K562 (cell line): ENCODE results near the gene HIVEP3. TPM values are rescaled to one million over a fixed set of nuclear protein-coding genes. Genes with fewer than 3 reads are reported as not detected.

Experiments
- ATAC-seq: fragments of 200-7000 bp; cut with Tn5 transposase; 3 replicates; pipeline ENCODE4 v1.9.1; 2020; ENCODE audit warnings: moderate library complexity
- BruUV-seq: library from RNA; stranded (reverse); fragments of 400-500 nt; replicated peaks from 2 replicates; lab custom pipeline; 2021; lab: Mats Ljungman, UMichigan
- CTCF ChIA-PET: fragments of 300-600 bp; formaldehyde crosslinking; extraction: SDS; loops from one replicate; lab custom pipeline; 2021; ENCODE audit warnings: low intra/inter-chr PET ratio; lab: Yijun Ruan, JAX
- POLR2A ChIA-PET: fragments of 300-600, 350-650 bp; sonication (Branson Sonifier 250); formaldehyde crosslinking; extraction: SDS; loops from one replicate; lab custom pipeline; 2021; ENCODE audit warnings: antibody characterized with exemption, inconsistent platforms; lab: Yijun Ruan, JAX
- DNase-seq, 4 experiments: peaks; one replicate each; pipeline versions ENCODE4 v3.0.0 to v3.0.0-alpha.2; 2011 to 2018; ENCODE audit warnings: low spot score in 3 of 4, mixed read lengths in 3 of 4; ENCODE audit errors: extremely low read depth in 1 of 4
- FAIRE-seq: peaks from 2 replicates; lab custom pipeline; 2011; peaks lifted over from hg19 to GRCh38; lab: Jason Lieb, UNC
- H2AFZ ChIP-seq: 2 replicates; pipeline ENCODE4 v1.6.0; 2011; ENCODE audit warnings: low read depth, low read length, control low read depth, inconsistent platforms
- H3K27ac ChIP-seq: fragments of 200-600 bp; 3 replicates; pipeline ENCODE4 v1.8.0; 2011; ENCODE audit warnings: low read depth, mild to moderate bottlenecking, control low read depth, inconsistent platforms, low read length, moderate library complexity, mixed read lengths; ENCODE audit errors: extremely low read depth
- H3K27me3 ChIP-seq, 2 experiments: fragments of 300-600 bp in 1 of 2; 2 replicates in 1 of 2; 3 replicates in 1 of 2; pipeline versions ENCODE4 v1.6.0 to v1.8.0; 2011; ENCODE audit warnings: inconsistent platforms in 2 of 2, low read length in 2 of 2, mild to moderate bottlenecking in 1 of 2, mixed read lengths in 1 of 2, moderate library complexity in 1 of 2; ENCODE audit not compliant: control insufficient read depth in 2 of 2, insufficient read depth in 2 of 2
- H3K36me3 ChIP-seq: fragments of 300-600 bp; 3 replicates; pipeline ENCODE4 v1.8.0; 2011; ENCODE audit warnings: mild to moderate bottlenecking, low read length, inconsistent platforms; ENCODE audit not compliant: control insufficient read depth, insufficient read depth
- H3K4me1 ChIP-seq, 2 experiments: fragments of 200-600 bp in 1 of 2; replicated peaks in 1 of 2; 2 replicates in 1 of 2; 3 replicates in 1 of 2; pipeline versions ENCODE4 v1.5.1 to v1.8.0; 2011; ENCODE audit warnings: inconsistent platforms in 2 of 2, low read length in 2 of 2, mild to moderate bottlenecking in 1 of 2, mixed read lengths in 1 of 2, moderate library complexity in 1 of 2; ENCODE audit not compliant: control insufficient read depth in 2 of 2, insufficient read depth in 2 of 2
- H3K4me2 ChIP-seq: 2 replicates; pipeline ENCODE4 v1.6.1; 2011; ENCODE audit warnings: low read length, control low read depth, inconsistent platforms, mixed read lengths; ENCODE audit not compliant: insufficient read depth
- H3K4me3 ChIP-seq: fragments of 200-600 bp; sonication (generic), shearing (Covaris generic); 2 replicates; pipeline ENCODE4 v1.5.1; 2016; ENCODE audit warnings: control low read depth, inconsistent platforms
- H3K79me2 ChIP-seq: fragments of 200-600 bp; 3 replicates; pipeline ENCODE4 v1.8.0; 2011; ENCODE audit warnings: low read length, inconsistent platforms; ENCODE audit not compliant: control insufficient read depth, insufficient read depth
- H3K9ac ChIP-seq, 2 experiments: 2 replicates each; pipeline versions ENCODE4 v1.6.0 to v1.6.1; 2011; ENCODE audit warnings: low read depth in 2 of 2, low read length in 2 of 2, control low read depth in 1 of 2, inconsistent platforms in 1 of 2, mild to moderate bottlenecking in 1 of 2, mixed read lengths in 1 of 2; ENCODE audit not compliant: insufficient read depth in 1 of 2
- H3K9me1 ChIP-seq: one replicate; pipeline ENCODE4 v1.6.0; 2011; ENCODE audit warnings: inconsistent platforms, mild to moderate bottlenecking, low read length, moderate library complexity; ENCODE audit not compliant: control insufficient read depth, insufficient read depth
- H3K9me3 ChIP-seq: replicated peaks from 2 replicates; pipeline ENCODE4 v1.5.1; 2011; ENCODE audit warnings: low read depth, low read length, inconsistent platforms; ENCODE audit not compliant: control insufficient read depth, insufficient read depth
- H4K20me1 ChIP-seq: replicated peaks from 2 replicates; pipeline ENCODE4 v1.6.1; 2011; ENCODE audit warnings: low read length, inconsistent platforms, mixed read lengths; ENCODE audit not compliant: control insufficient read depth, insufficient read depth
- ADNP ChIP-seq: fragments of 200-800 bp; sonication (Bioruptor generic); IDR thresholded peaks from 2 replicates; pipeline ENCODE4 v1.6.1; 2016; ENCODE audit warnings: missing genetic modification characterization, missing compliant biosample characterization
- CBFB ChIP-seq: sonication (generic); formaldehyde crosslinking; IDR thresholded peaks from 2 replicates; pipeline ENCODE4 v1.4.0; 2020; ENCODE audit warnings: mild to moderate bottlenecking, missing genetic modification reagents
- EP300 ChIP-seq: IDR thresholded peaks from 2 replicates; pipeline ENCODE4 v1.6.1; 2012; ENCODE audit warnings: low read length, improper control_type of control experiment
- ERF ChIP-seq: fragments of 450-650 bp; formaldehyde crosslinking; IDR thresholded peaks from 2 replicates; pipeline ENCODE4 v1.4.0; 2020; ENCODE audit warnings: mild to moderate bottlenecking, mixed read lengths
- GABPB2 ChIP-seq: fragments of 250-450 bp; sonication (Bioruptor Pico); conservative IDR thresholded peaks from 2 replicates; pipeline ENCODE4 v1.5.1; 2021; ENCODE audit warnings: mild to moderate bottlenecking
- HMG20B ChIP-seq: fragments of 250-450 bp; sonication (Bioruptor Pico); IDR thresholded peaks from 2 replicates; pipeline ENCODE4 v1.5.0; 2021; ENCODE audit warnings: mild to moderate bottlenecking
- HMGXB4 ChIP-seq: sonication (generic); formaldehyde crosslinking; IDR thresholded peaks from 2 replicates; pipeline ENCODE4 v1.8.1; 2023; ENCODE audit warnings: mild to moderate bottlenecking, missing genetic modification reagents
- NR4A1 ChIP-seq, 2 experiments: fragments of 250-450 bp in 1 of 2; fragments of 450-650 bp in 1 of 2; sonication (Bioruptor Pico) in 1 of 2; IDR thresholded peaks; 2 replicates each; pipeline versions ENCODE4 v1.4.0 to v1.6.1; 2016 to 2020; ENCODE audit warnings: mild to moderate bottlenecking in 2 of 2, missing compliant biosample characterization in 1 of 2, missing genetic modification characterization in 1 of 2, moderate library complexity in 1 of 2
- RCOR1 ChIP-seq, 2 experiments: IDR thresholded peaks; 2 replicates each; pipeline ENCODE4 v1.6.1; 2012; ENCODE audit warnings: low read depth in 2 of 2, low read length in 2 of 2, borderline replicate concordance in 1 of 2, improper control_type of control experiment in 1 of 2
- XRCC4 ChIP-seq: IDR thresholded peaks from one replicate; pipeline ENCODE4 v1.6.1; 2011; ENCODE audit not compliant: insufficient read depth, insufficient read length; ENCODE audit errors: extremely low read depth
- ZBTB43 ChIP-seq: sonication (generic); formaldehyde crosslinking; IDR thresholded peaks from 2 replicates; pipeline ENCODE4 v1.8.0; 2023; ENCODE audit warnings: mild to moderate bottlenecking, missing genetic modification reagents
- ZC3H4 ChIP-seq: sonication (generic); formaldehyde crosslinking; IDR thresholded peaks from 2 replicates; pipeline ENCODE4 v1.9.0; 2021; ENCODE audit warnings: missing genetic modification reagents, borderline replicate concordance
- ZNF324 ChIP-seq: fragments of 250-450 bp; sonication (Bioruptor Pico); IDR thresholded peaks from 2 replicates; pipeline ENCODE4 v1.4.0; 2020; ENCODE audit warnings: mild to moderate bottlenecking
- ZNF445 ChIP-seq: fragments of 250-450 bp; sonication (Bioruptor Pico); IDR thresholded peaks from 2 replicates; pipeline ENCODE4 v1.4.0; 2020; ENCODE audit warnings: low read depth, mild to moderate bottlenecking, moderate library complexity
- ZNF551 ChIP-seq: fragments of 250-450 bp; sonication (Bioruptor Pico); IDR thresholded peaks from 2 replicates; pipeline ENCODE4 v1.5.0; 2021; ENCODE audit warnings: mild to moderate bottlenecking, moderate library complexity
- ZNF644 ChIP-seq: fragments of 200-800 bp; sonication (Bioruptor generic); IDR thresholded peaks from 2 replicates; pipeline ENCODE4 v1.6.1; 2016; ENCODE audit warnings: low read depth, missing genetic modification characterization, missing compliant biosample characterization
- WGBS: fragments of 100-300 bp; shearing (Covaris generic); methylation state at CpG from one replicate; pipeline ENCODE4 v1.1.6; 2016; ENCODE audit warnings: low coverage, mixed read lengths; ENCODE audit not compliant: insufficient coverage; ENCODE audit errors: missing lambda C conversion rate; 5-methylcytosine and 5-hydroxymethylcytosine counted together
- in situ Hi-C: fragments of 300-500 bp; cut with MboI; formaldehyde crosslinking; loops from 4 replicates; pipeline ENCODE4 v1.15.0; 2018; ENCODE audit warnings: inconsistent platforms, mixed read lengths
- intact Hi-C: fragments of 100-400 bp; cut with micrococcal nuclease; formaldehyde crosslinking; loops from 2 replicates; pipeline ENCODE4 v1.14.2; 2022
- polyA plus RNA-seq, 8 experiments: library from polyadenylated mRNA; depleted of rRNA in 4 of 8; stranded (reverse) in 5 of 8; unstranded in 3 of 8; fragments of >200 nt; fragmentation: Nextera tagmentation in 2 of 8; fragmentation: Illumina TruSeq in 1 of 8; extraction: Ambion mirVana in 2 of 8; extraction: Trizol in 1 of 8; gene quantifications; 2 replicates each; pipeline versions ENCODE4 v1.2.1 to v1.2.3, GENCODE V29; 2011 to 2014; ENCODE audit warnings: inconsistent platforms in 1 of 8, missing spikeins in 1 of 8
- total RNA-seq, 7 experiments: library from RNA; depleted of rRNA in 6 of 7; stranded (reverse); fragments of >200 nt in 6 of 7; fragmentation: Illumina TruSeq in 2 of 7; extraction: Trizol in 2 of 7; gene quantifications; 2 replicates each; pipeline versions ENCODE4 v1.2.1 to v1.2.3, GENCODE V29; 2011 to 2021; ENCODE audit warnings: low replicate concordance in 1 of 7

HIVEP3 gene
- total and polyA plus RNA-seq, 9 of the 15 experiments (the other 6 are each of a cell fraction or from before 2014, with no cell fraction given) = 0.09 to 0.58 (median 0.34) TPM; not detected in 1

GRCh38 chr1:41816061-41816460 lies 102.7 kb downstream of the HIVEP3 start:
- Histone ChIP-seq H4K20me1 (no peaks in the 10 kb centered on the region), H3K4me1 (no peaks in the 10 kb centered on the region), H3K27ac (no peak overlapping the region), H3K4me3 (no peak overlapping the region), H3K9me3 (no peaks in the 10 kb centered on the region), H3K36me3 (no peaks in the 10 kb centered on the region), H2AFZ (no peak overlapping the region), H3K4me2 (no peak overlapping the region), H3K9ac (no peak overlapping the region), H3K9me1 (no peaks in the 10 kb centered on the region), H3K27me3 (peaks cover 9 to 17% of the 10 kb centered on the region in 2 experiments; a peak in 3 of 5 replicates), H3K79me2 (no peaks in the 10 kb centered on the region)
- intact Hi-C loops (loop anchor here (10.0 kb wide), 1 partner anchor 319 kb away; no protein-coding TSS in a partner anchor), in situ Hi-C loops (loop anchor here (25.0 kb wide), 1 partner anchor 321 kb away; no protein-coding TSS in a partner anchor)
- ATAC-seq = no peak
- no peak for DNase-seq
- BruUV-seq = no TSS peak
- FAIRE-seq = no peak
- POLR2A ChIA-PET = interaction anchor here (0.8 kb wide), 1 partner anchor 127 kb away, joined by 3 read pairs; no protein-coding TSS in a partner anchor
- no peak for TF ChIP-seq GABPB2 (CRISPR knock-in tag)
- no peak for TF ChIP-seq ZBTB43 (CRISPR knock-in tag)
- TF ChIP-seq HMG20B (CRISPR knock-in tag) = no peak
- TF ChIP-seq NR4A1 (CRISPR knock-in tag; IDR thresholded peaks at IDR 0.05) = no peak
- no peak for TF ChIP-seq NR4A1 (tag; IDR thresholded peaks at IDR 0.05)
- no peak for TF ChIP-seq ZNF445 (CRISPR knock-in tag)
- no peak for TF ChIP-seq ADNP (tag)
- TF ChIP-seq ERF (CRISPR knock-in tag) = no peak
- TF ChIP-seq ZNF644 = no peak
- TF ChIP-seq XRCC4 = no peak
- TF ChIP-seq HMGXB4 (CRISPR knock-in tag) = no peak
- TF ChIP-seq EP300 = no peak
- TF ChIP-seq CBFB (CRISPR knock-in tag) = no peak
- no peak for TF ChIP-seq ZNF324 (CRISPR knock-in tag)
- no peak for TF ChIP-seq ZC3H4 (CRISPR knock-in tag)
- TF ChIP-seq ZNF551 = no peak
- no peak for TF ChIP-seq RCOR1 (IDR thresholded peaks at IDR 0.05; ENCODE audit: borderline replicate concordance in 1 of 2, low read depth in 2 of 2, low read length in 2 of 2)
- CTCF ChIA-PET = interaction anchor here (0.7 kb wide), 1 partner anchor 248 kb away, joined by 4 read pairs; no protein-coding TSS in a partner anchor
- 2% methylated on average over 3 of the region's 3 CpGs for WGBS
